Fibroblast of peridontal ligament (primary cell): ENCODE measurements around the gene LYPD3.
"Not testable (repeated sequence)": the region's sequence is repeated elsewhere in the genome, so short reads cannot be mapped to it uniquely, and the experiment has no call there.

Experiments used
- DNase-seq: peaks from one replicate; pipeline ENCODE4 v3.0.0-alpha.2; 2010; ENCODE audit errors: extremely low read depth

LYPD3 gene

DNA sequence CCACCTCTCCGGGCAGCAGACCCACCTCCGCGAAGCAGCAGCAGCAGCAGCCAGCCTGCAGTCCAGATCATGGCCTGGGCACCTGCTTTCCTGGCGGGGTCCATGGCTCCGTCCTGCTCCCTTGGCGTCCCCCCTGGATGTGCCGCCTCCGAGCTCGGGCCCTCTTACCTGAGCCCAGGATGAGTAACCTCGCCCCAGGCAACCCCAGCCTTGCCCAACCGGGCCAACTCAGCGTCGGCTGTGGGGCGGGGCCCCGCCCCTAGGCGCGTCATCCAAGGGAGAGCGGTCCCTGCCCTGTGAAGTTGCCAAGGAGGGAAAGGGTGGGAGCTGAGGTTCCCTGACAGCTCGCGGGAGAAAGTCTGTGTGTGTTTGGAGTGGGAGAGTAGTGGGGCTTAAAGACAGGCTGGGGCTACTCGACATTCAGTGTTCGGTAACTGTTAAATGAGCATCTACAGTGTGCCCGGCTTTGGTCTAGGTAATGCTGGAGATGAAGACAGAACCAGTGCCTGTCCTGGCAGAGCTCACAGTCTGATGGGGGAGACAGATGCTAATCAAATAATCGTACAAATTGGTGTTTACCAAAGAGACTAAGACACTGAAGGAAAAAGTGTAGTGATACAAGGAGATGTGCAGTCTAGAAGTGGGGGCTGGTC lies at the start of gene LYPD3:
Gene LYPD3, minus strand, starts transcription at position 141 of the 653 bp plus-strand sequence. Its CDS starts 37 bp downstream, at position 104.
- peak; percentile 27 for DNase-seq

DNA sequence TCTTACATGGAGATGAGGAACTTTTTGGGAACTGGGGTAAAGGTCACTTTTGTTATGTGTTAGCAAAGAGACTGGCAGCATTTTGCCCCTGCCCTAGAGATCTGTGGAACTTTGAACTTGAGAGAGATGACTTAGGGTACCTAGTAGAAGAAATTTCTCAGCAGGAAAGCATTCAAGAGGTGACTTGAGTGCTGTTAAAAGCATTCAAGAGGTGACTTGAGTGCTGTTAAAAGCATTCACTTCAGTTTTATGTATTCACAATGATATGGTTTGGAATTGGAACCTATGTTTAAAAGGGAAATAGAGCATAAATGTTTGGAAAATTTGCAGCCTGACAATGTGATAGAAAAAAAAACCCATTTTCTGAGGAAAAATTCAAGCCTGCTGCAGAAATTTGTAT lies 47.0 kb upstream of the LYPD3 start:
- DNase-seq, result not testable (repeated sequence)

DNA sequence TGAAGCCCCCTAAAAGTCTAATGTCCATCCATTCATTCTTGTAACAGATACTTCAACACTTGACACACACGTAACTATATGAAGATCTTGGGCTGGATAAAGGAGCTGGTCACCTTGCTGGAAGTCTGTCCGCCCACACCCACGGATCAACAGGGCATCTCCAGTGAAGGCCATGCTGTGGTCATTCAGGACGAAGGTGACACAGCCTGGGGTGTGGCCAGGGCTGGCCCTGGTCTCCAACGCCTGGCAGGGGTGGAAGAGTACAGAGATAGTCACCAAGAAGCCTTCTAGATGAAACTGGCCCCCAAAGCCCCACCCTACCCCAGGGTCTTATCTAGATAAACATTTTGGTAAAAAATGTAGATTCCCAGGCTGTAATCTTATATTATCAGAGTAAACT lies 45.9 kb upstream of the LYPD3 start:
- no peak for DNase-seq

DNA sequence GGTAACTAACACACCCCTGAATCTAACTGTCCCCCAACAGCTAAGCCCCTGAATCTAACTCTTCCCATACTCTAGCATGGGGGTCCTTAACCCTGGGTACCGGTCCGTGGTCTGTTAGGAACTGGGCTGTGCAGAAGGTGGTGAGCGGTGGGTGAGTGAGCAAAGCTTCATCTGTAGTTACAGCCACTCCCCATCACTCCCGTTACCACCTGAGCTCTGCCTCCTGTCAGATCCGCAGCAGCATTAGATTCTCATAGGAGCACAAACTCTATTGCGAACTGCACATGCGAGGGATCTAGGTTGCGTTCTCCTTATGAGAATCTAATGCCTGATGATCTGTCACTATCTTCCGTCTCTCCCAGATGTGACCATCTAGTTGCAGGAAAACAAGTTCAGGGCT lies 45.3 kb upstream of the LYPD3 start:
- no peak for DNase-seq

DNA sequence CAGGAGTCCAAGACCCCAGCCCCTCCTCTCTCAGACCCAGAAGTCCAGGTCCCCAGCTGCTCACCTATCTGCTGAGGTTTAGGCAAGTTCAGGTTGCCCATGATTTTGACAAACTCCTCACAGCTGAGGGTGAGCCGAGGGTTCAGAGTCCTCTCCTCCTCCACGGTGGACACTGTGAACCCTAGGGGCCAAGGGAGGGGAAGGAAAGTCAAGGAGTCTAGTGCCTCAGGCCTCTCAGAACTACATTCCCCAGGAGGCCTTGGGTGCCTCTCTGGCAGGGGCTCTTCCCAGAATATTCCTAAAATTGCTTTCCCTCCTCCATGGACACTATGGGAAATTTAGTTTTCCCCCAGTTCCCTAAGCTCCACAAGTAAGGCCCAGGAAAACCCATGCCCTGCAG lies 42.5 kb upstream of the LYPD3 start:
- DNase-seq, result no peak

DNA sequence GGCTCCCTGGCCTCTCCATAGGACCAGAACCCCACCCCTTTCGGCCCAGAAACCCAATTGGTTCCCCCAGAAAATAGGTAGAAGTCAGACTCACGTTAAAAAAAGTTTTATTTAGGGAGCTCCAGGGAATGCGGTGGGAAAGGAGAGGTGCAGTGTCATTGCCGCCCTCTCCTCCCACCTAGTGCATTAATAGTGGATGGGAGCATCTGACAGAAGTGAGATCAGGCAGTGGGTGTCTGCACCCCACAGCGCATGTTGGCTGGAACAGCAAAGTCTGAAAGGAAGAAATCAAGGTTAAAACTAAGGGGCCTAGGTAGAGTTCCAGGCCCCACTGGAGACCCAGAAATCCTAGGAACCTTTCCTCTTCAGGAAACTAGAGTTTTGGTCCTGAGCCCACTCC lies 41.2 kb upstream of the LYPD3 start:
- no peak for DNase-seq

DNA sequence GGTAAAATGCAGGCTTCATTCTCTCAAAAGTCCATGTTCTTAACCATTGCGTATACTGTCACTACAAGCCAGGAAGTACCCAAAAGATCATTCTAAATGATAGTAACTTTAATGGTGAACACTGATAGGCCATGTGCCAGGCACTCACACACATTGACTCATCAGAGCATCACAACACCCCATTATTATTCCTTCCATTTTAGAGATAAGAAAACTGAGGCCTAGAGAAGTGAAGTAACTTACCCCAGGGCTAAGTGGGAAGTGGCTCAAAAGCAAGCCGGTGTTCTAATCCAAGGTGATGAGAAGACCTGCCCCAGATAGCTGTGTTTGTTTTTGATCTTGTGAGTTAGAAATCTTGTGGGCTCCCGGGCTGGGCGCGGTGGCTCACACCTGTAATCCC lies 40.5 kb upstream of the LYPD3 start:
- DNase-seq, result no peak

DNA sequence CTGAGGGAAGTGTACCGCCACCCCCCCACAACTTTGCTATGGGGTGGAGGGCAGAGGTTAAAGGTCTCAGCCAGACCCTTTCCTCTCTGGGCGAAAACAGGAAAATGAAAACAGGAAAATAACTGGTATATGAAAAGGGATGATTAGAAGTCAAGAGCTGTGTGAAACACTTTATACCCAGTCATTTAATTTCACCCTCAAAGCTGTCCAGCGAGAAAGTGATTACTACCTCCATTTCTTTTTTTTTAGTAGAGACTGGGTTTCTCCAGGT lies 39.7 kb upstream of the LYPD3 start:
- DNase-seq, result no peak

DNA sequence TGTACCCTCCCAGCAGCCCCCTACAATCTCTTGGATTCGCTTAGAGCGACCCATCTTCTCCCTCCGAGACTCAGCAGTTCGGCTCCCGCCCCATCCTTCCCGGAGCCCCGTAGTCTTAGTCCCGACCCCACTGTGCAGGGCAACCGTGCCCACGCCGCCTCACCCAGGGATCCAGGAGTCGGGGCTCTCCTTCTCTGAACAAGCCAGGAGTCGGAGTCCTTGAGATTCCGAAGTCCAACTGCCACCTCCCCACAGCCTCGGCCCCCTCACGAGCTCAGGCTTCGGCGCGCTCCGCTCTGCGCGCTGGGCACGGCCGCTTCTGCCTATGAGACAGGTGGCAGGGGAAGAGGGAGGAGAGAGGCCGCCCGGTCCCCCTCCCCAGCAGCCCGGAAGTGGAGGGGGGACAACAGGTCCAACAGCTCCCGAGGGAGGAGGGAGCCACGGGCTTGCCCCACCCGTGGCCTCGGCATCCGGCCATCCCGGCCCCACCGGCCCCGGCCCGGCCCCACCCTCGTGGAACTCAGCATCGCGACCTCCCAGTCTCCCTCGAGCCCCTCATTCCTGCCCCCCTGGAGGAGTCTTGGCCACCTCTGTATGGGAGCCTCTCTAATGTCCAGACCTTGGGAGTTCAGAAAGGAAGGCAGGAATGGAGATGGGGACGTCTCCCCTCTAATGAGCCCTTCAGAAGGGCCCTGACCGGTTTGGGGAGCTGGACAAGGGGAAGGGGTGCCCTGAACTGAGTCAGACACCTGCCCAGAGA lies 39.2 kb upstream of the LYPD3 start, which contains the start of gene PHLDB3:
Gene PHLDB3, minus strand, starts transcription at position 321 of the 760 bp plus-strand sequence. CDS start 628 bp downstream, outside the sequence.
- no peak for DNase-seq

DNA sequence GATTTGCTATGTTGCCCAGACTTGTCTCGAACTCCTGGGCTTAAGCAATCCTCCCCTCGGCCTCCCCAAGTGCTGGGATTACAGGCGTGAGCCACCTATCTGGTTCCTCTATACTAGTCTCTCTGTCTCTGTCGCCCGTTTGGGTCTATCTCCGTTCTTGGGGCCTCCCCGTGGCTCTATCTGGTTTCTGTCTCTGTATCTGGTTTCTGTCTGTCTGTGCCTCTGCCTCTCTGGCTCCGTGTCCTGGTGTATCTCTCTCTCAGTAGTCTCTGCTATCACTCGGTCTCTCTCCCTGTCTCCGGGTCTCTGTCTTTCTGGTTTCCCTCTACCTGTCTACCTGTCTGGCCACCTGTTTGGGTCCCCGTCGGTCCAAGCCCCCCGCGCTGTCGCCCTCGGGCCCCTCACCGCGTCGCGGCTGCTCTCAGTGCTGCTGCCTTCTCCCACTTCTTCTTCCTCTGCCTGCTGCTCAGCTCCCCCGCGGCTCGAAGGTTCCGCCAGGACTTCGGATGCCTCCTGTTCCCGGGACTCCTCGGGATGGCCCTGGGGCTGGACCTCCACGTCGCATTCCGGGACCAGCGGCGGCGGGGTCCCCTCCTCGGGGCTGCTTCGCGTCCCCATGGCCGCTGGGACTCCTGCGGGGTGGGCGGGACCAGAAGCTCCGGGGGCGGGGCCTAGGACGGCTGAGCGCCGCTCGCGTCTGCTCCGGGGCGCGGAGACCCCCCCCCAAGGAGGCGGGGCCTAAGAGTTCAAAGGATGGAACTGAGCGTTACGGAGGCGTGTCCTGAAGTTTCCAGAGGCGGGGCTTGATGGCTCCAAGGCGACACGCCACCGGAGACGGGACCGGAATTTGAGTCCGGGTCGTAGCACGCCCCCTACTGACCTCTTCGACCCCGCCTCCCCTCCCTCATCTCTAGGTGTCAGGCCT lies 38.4 kb upstream of the LYPD3 start:
- peak; percentile 83 for DNase-seq

DNA sequence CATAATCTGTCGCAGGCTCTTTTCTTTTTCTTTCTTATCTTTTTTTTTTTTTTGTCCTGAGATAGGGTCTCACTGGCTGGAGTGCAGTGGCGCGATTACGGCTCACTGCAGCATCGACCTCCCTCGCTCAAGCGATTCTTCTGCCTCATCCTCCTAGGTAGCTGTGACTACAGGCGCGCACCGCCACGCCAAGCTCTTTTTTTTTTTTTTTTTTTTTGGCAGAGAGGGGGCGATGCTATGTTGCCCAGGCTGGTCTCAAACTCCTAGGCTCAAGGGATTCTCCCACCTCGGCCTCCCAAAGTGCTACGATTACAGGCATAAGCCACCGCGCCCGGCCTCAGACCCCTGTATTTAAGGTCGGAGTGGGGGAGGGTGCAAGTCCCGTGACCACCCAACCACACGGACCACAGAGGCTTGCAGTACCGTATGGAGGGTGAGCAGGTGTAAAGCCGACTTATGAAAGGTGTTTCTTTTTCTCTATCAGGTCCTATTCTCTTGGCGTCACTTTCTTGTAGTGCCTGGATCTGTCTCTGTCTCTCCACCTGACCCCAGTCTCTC lies 37.1 kb upstream of the LYPD3 start:
- no peak for DNase-seq

DNA sequence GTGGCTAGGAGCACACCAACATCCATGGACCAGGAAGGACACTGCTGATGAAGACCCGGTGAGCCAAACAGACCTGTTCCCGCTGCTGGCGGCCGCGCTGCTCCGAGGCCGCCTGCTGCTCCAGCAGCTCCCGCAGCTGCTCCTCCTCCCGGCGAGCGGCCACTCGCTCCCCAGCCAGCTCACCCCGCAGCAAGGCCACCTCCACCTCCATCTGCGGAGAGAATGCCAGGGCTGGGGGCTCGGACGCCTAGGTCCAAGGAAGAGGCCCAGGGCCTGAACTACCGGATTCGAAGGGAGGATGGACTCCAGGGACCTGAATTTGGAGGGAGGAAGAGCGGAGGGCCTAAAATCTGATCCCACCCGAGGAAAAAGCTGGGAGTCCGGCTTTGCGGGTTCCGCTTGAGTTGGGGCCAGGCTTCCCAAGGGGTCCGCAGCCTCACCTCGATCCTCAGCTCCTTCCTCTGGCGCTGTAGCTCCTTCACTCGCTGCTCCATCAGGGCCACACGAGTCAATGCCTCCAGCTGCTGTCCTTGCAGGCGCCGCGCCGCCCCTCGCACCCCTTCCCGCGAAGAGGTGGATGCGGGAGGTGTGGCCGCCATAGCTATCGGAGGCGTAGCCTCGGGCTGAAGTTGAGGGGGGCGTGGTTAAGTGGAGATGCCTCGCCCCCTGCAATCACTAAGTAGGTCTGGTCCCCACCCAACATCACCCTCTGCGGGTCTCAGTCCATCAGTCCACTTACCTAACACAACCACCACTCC lies 36.4 kb upstream of the LYPD3 start:
- DNase-seq, result no peak

DNA sequence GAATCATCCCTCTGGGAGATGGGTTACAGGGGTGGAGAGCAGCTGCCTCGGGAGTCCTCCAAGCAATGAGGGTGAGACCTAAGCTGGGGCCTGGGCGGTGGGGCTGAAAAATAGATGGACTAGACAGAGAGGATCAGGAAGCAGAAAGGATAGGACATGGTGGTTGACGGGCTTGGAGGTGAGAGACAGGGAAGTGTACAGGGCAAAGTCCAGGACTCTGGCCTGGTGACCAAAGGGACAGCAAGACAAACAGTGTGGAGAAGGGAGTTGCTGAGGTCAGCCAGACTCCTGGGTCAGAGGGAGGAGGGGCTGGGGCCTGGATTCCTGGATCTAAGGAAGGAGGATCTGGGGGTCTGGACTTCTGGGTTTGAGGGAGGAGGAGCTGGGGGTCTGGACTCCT lies 33.6 kb upstream of the LYPD3 start:
- DNase-seq, result no peak

DNA sequence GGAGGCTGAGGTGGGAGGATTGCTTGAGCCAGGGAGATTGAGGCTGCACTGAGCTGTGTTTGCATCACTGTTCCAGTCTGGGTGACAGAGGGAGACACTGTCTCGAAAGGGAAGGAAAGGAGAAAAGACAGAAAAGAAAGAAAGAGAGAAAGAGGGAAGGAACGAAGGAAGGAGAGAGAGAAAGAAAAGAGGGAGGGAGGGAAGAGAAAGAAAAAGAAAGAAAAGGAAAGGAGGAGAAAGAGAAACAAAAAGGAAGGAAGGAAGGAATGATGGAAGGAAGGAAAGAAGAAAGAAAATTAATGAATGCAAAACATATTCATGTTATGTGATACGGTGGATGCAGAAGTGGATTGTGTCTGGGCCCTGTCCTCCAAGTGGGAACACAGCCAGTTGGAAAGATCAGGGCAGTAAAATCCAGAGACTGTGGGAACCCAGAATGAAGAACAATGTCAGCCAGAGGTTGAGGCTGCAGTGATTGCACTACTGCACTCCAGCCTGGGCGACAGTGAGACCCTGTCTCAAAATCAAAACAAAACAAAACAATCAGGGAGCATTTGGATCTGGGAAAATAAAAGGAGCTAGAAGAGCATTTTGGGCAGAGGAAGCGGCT lies 32.9 kb upstream of the LYPD3 start:
- peak; percentile 26 for DNase-seq

DNA sequence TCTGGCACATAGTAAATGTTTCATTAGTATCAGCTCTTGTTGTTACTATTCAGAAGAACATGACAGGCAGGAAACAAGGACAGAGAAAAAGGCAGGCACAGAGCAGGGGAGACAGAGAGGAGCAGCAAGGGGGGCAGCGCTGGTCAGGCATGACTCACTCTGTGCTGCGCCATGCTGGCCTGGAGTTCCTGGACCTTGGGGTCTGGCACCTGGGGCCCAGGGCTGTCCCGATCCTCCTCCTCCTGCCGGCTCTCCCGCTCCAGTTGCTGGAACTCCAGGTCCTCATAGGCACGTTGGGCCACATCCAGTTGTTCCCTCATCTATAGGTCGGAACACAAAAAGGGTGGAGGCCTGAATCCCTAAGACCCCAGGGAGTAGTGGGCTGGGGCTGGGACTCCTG lies 31.6 kb upstream of the LYPD3 start:
- no peak for DNase-seq

DNA sequence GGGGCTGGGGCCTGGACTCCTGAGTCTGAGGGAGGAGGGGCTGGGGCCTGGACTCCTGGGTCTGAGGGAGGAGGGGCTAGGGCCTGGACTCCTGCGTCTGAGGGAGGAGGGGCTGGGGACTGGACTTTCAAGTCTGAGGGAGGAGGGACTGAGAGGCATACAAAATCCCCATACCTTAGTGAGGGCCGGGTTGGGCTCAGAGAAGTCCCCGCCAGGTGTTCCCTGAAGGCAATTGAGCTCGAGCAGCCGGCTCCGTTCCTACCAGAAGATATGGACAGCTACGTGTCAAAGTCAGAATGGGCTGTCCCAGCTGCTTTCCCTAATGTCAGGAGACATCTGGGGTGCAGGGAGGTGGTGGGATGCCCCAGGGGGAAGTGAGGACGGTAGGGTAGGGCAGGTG lies 29.7 kb upstream of the LYPD3 start:
- DNase-seq, result no peak

DNA sequence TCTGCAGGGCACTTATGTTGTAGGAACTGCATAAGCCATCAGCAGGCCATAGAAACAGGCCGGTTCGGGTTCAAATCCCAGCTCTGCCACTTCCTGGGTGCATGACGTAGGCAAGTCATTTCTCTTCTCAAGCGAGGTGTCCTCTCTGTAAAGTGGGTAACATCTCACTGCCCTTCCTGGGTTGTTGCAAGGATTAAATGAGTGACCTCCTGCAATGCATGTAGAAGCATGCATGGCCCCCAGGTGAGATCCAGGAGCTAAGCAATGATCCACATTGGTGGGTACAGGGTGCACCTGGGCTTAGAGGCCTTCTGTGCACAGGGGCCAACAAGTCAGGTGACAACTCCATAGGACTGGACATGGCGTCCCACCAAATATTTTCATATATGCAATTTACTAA lies 25.4 kb upstream of the LYPD3 start:
- DNase-seq, result no peak

DNA sequence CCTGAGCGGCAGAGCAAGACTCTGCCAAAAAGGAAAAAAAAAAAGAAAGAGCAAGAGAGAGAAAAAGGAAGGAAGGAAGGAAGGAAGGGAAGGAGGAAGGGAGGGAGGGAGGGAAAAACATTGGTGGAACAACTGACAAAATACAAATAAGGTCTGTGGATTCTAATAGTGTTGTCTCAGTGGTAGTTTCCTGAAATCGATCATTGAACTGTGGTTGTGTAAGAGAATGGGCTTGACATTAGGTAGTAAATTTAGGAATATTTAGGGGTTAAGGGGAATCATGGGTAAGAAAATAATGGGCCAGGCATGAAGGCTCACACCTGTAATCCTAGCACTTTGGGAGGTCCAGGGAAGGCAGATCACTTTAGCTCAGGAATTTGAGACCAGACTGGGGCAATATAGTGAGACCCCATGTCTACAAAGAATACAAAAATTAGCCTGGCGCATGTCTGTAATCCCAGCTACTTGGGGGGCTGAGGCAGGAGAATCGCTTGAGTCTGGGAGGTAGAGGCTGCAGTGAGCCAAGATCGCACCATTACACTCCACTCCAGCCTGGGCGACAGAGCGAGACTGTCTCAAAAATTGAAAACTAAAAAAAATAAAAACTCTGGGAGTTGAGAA lies 24.7 kb upstream of the LYPD3 start:
- DNase-seq, result no peak

DNA sequence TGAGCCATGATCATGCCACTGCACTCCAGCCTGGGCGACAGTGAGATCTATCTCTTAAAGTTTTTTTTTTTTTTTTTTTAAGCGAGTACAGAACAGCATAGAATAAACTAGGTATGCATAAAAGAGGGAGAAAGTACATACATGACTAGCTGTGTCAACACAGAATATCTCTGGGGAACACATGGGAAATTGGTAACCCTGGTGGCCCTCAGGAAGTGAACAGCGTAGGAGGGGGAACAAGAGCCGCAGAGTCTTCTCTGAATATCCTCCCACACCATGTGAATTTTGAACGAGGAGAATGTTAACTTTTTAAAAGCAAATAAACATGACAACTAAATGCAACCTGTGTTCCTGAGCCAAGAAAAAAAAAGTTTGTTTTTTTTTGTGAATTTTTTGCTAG lies 23.9 kb upstream of the LYPD3 start:
- DNase-seq, result no peak

DNA sequence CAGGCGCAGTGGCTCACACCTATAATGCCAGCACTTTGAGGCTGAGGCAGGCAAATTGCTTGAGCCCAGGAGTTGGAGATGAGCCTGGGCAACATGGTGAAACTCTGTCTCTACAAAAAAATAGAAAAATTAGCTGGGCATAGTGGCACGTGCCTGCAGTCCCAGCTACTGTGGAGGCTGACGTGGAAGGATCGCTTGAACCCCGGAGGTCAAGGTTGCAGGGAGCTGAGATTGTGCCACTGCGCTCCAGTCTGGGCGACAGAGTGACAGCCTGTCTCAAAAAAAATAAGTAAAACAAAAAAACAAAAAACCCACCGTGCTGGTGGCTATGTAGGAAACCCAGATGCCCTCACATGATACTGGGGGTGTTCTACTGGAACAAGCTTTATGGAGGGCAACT lies 22.8 kb upstream of the LYPD3 start:
- no peak for DNase-seq

DNA sequence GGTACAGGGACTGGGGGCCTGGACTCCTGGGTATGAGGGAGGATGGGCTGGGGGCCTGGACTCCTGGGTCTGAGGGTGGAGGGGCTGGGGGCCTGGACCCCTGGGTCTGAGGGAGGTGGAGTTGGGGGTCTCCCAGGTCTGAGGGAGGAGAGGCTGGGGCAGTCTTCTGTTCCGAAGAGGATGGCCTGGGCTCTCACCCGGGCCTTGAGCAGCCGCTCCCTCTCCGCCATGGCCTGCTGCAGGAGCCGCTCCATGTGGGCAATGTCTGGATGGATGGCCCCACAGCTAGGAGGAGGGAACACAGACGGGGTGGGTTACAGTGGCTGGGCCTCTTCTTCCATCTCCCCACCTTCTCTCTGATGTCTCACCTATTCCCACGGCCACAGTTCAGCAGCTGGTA lies 21.0 kb upstream of the LYPD3 start:
- no peak for DNase-seq
